A549 (cell line): ENCODE data around the gene SMPD1. TPM values are rescaled to one million over a fixed set of nuclear protein-coding genes. Genes with fewer than 3 reads are reported as not detected.

ENCODE experiments used
- ATAC-seq, 2 experiments: fragments of 200-7000 bp in 1 of 2; fragments of >200 bp in 1 of 2; cut with Nextera tagmentation in 1 of 2; cut with Tn5 transposase in 1 of 2; 3 replicates each; pipeline versions ENCODE4 v1.8.0 to v1.9.1; 2018 to 2020; ENCODE audit warnings: mild to moderate bottlenecking in 1 of 2, moderate library complexity in 1 of 2
- CTCF ChIA-PET: fragments of 300-600 bp; sonication (Branson Sonifier 250); formaldehyde crosslinking; extraction: SDS; loops from one replicate; lab custom pipeline; 2021; ENCODE audit warnings: antibody characterized with exemption, inconsistent platforms; lab: Yijun Ruan, JAX
- POLR2A ChIA-PET: fragments of 350-600 bp; formaldehyde crosslinking; extraction: SDS; loops from one replicate; lab custom pipeline; 2021; ENCODE audit warnings: antibody characterized with exemption, inconsistent platforms; lab: Yijun Ruan, JAX
- DNase-seq, 2 experiments: peaks; one replicate each; pipeline versions ENCODE4 v3.0.0 to v3.0.0-alpha.2; 2011 to 2016; ENCODE audit warnings: low read depth in 1 of 2, low spot score in 1 of 2
- FAIRE-seq: peaks from 2 replicates; lab custom pipeline; 2011; peaks lifted over from hg19 to GRCh38; lab: Jason Lieb, UNC
- H3K27ac ChIP-seq, 2 experiments: fragments of >200 bp; sonication (Bioruptor Twin); formaldehyde crosslinking; 3 replicates each; pipeline ENCODE4 v1.5.1; 2016 to 2017
- H3K4me1 ChIP-seq: fragments of >200 bp; sonication (Bioruptor Twin); formaldehyde crosslinking; 3 replicates; pipeline ENCODE4 v1.6.1; 2016
- H3K4me2 ChIP-seq: fragments of >200 bp; sonication (Bioruptor Twin); formaldehyde crosslinking; 3 replicates; pipeline ENCODE4 v1.6.1; 2016
- H3K4me3 ChIP-seq: fragments of >200 bp; sonication (Bioruptor Twin); formaldehyde crosslinking; 3 replicates; pipeline ENCODE4 v1.5.1; 2016
- H3K9me3 ChIP-seq: fragments of >200 bp; sonication (Bioruptor Twin); formaldehyde crosslinking; 3 replicates; pipeline ENCODE4 v1.6.1; 2016
- BHLHE40 ChIP-seq: IDR thresholded peaks from 2 replicates; pipeline ENCODE4 v1.6.1; 2012; ENCODE audit warnings: low read depth, low read length, inconsistent platforms
- CHD4 ChIP-seq: fragments of 200-600 bp; sonication (generic); IDR thresholded peaks from 2 replicates; pipeline ENCODE4 v1.6.1; 2016; ENCODE audit warnings: antibody characterized with exemption, mild to moderate bottlenecking, borderline replicate concordance
- EHMT2 ChIP-seq: fragments of 200-600 bp; sonication (generic); IDR thresholded peaks from 2 replicates; pipeline ENCODE4 v1.6.1; 2016; ENCODE audit warnings: antibody characterized with exemption, low read depth, mild to moderate bottlenecking, moderate library complexity
- FOSL2 ChIP-seq, 2 experiments: fragments of 450-650 bp in 1 of 2; fragments of >200 bp in 1 of 2; sonication (Bioruptor Twin) in 1 of 2; formaldehyde crosslinking; IDR thresholded peaks; 2 replicates each; pipeline versions ENCODE4 v1.5.0 to v1.6.1; 2016 to 2020; ENCODE audit warnings: mild to moderate bottlenecking in 1 of 2, moderate library complexity in 1 of 2
- FOXS1 ChIP-seq: fragments of 250-450 bp; sonication (Bioruptor Pico); IDR thresholded peaks from 2 replicates; pipeline ENCODE4 v1.5.0; 2020; ENCODE audit warnings: mild to moderate bottlenecking, moderate library complexity
- GATA3 ChIP-seq: IDR thresholded peaks from 2 replicates; pipeline ENCODE4 v1.6.1; 2012; ENCODE audit warnings: borderline replicate concordance
- HOXB13 ChIP-seq: fragments of 250-450 bp; sonication (Bioruptor Pico); IDR thresholded peaks from 2 replicates; pipeline ENCODE4 v1.5.0; 2020; ENCODE audit warnings: low read depth, mild to moderate bottlenecking, moderate library complexity
- HOXB5 ChIP-seq: fragments of 250-450 bp; sonication (Bioruptor Pico); IDR thresholded peaks from 2 replicates; pipeline ENCODE4 v1.5.0; 2020; ENCODE audit warnings: mild to moderate bottlenecking, moderate library complexity
- JUNB ChIP-seq: fragments of >200 bp; sonication (Bioruptor Twin); formaldehyde crosslinking; IDR thresholded peaks from 2 replicates; pipeline ENCODE4 v1.6.1; 2016
- KDM1A ChIP-seq: fragments of 200-600 bp; sonication (generic); IDR thresholded peaks from 2 replicates; pipeline ENCODE4 v1.6.1; 2016; ENCODE audit warnings: low read depth, mild to moderate bottlenecking
- KDM5A ChIP-seq: fragments of 200-600 bp; sonication (generic); IDR thresholded peaks from 2 replicates; pipeline ENCODE4 v1.6.1; 2016; ENCODE audit warnings: antibody characterized with exemption, mild to moderate bottlenecking
- MAFK ChIP-seq: fragments of 450-650 bp; IDR thresholded peaks from 2 replicates; pipeline ENCODE4 v1.6.1; 2014; ENCODE audit not compliant: partially characterized antibody
- MAZ ChIP-seq: fragments of 150-350 bp; IDR thresholded peaks from 2 replicates; pipeline ENCODE4 v1.6.1; 2014; ENCODE audit warnings: antibody characterized with exemption, low read depth, low read length, borderline replicate concordance
- NFE2L2 ChIP-seq: fragments of 150-350 bp; conservative IDR thresholded peaks from 2 replicates; pipeline ENCODE4 v1.6.1; 2014; ENCODE audit warnings: low read length
- NPAS2 ChIP-seq: fragments of 250-450 bp; sonication (Bioruptor Pico); IDR thresholded peaks from 2 replicates; pipeline ENCODE4 v1.8.0; 2022; ENCODE audit warnings: mild to moderate bottlenecking, moderate library complexity, borderline replicate concordance
- POLR2A ChIP-seq: IDR thresholded peaks from 2 replicates; pipeline ENCODE4 v1.6.1; 2012; ENCODE audit warnings: mild to moderate bottlenecking, low read length
- POLR2AphosphoS2 ChIP-seq: conservative IDR thresholded peaks from 2 replicates; pipeline ENCODE4 v1.6.1; 2012; ENCODE audit warnings: low read length, improper control_type of control experiment, inconsistent platforms
- RARB ChIP-seq: fragments of 250-450 bp; sonication (Bioruptor Pico); IDR thresholded peaks from 2 replicates; pipeline ENCODE4 v1.8.0; 2021; ENCODE audit warnings: mild to moderate bottlenecking, moderate library complexity
- RCOR1 ChIP-seq: fragments of 150-350 bp; IDR thresholded peaks from 2 replicates; pipeline ENCODE4 v1.6.1; 2014; ENCODE audit warnings: antibody characterized with exemption, low read length, low read depth
- RFX5 ChIP-seq: fragments of 450-650 bp; IDR thresholded peaks from 2 replicates; pipeline ENCODE4 v1.7.1; 2014; ENCODE audit warnings: antibody characterized with exemption, mild to moderate bottlenecking, moderate library complexity
- RNF2 ChIP-seq: fragments of 200-600 bp; sonication (generic); IDR thresholded peaks from 2 replicates; pipeline ENCODE4 v1.6.1; 2016; ENCODE audit warnings: low read depth, mild to moderate bottlenecking, antibody characterized with exemption, moderate library complexity, borderline replicate concordance
- SMC3 ChIP-seq: fragments of >200 bp; sonication (Bioruptor Twin); formaldehyde crosslinking; IDR thresholded peaks from 3 replicates; pipeline ENCODE4 v1.6.1; 2018; ENCODE audit warnings: inconsistent platforms
- SREBF2 ChIP-seq: fragments of 450-650 bp; IDR thresholded peaks from 2 replicates; pipeline ENCODE4 v1.6.1; 2014; ENCODE audit warnings: mild to moderate bottlenecking, moderate library complexity
- USF2 ChIP-seq: fragments of 450-650 bp; IDR thresholded peaks from 2 replicates; pipeline ENCODE4 v1.6.1; 2014; ENCODE audit warnings: antibody characterized with exemption
- ZSCAN20 ChIP-seq: fragments of 250-450 bp; sonication (Bioruptor Pico); IDR thresholded peaks from 2 replicates; pipeline ENCODE4 v1.8.0; 2022; ENCODE audit warnings: mild to moderate bottlenecking, moderate library complexity
- WGBS: methylation state at CpG from one replicate; pipeline ENCODE4 v1.1.6; 2017; ENCODE audit errors: missing lambda C conversion rate; 5-methylcytosine and 5-hydroxymethylcytosine counted together
- polyA plus RNA-seq, 4 experiments: library from polyadenylated mRNA; depleted of rRNA in 3 of 4; stranded (reverse); fragments of >200 nt; fragmentation: RNase III in 1 of 4; extraction: RNeasy Plus Mini Kit Qiagen cat#74134 plus additional on column Dnase treatment in 1 of 4; gene quantifications; 2 replicates in 3 of 4; 3 replicates in 1 of 4; pipeline ENCODE4 v1.2.3, GENCODE V29; 2011 to 2017
- TF ChIP-seq, protein P1 (sequence below): IDR thresholded peaks from 2 replicates; pipeline ENCODE4 v1.6.1; 2012
- TF ChIP-seq, protein P2 (sequence below): IDR thresholded peaks from 2 replicates; pipeline ENCODE4 v1.6.1; 2012
- TF ChIP-seq, protein P3 (sequence below): fragments of >200 bp; sonication (Bioruptor Twin); formaldehyde crosslinking; IDR thresholded peaks from 2 replicates; pipeline ENCODE4 v1.6.1; 2016
- TF ChIP-seq, protein P4 (sequence below): fragments of 150-350 bp; IDR thresholded peaks from 2 replicates; pipeline ENCODE4 v1.6.1; 2014; ENCODE audit warnings: low read depth, mild to moderate bottlenecking, low read length

Gene SMPD1
- polyA plus RNA-seq, 2 of the 4 experiments (the other 2 are of a cell fraction): 5.1 to 6.8 TPM

- Histone ChIP-seq H3K27ac (no peak overlapping the region), H3K4me1 (no peaks in the 10 kb centered on the region), H3K4me2 (no peak overlapping the region), H3K4me3 (no peak overlapping the region), H3K9me3 (no peaks in the 10 kb centered on the region)
- POLR2A ChIA-PET: interaction anchor here (1.1 kb wide), 1 partner anchor 8 kb away, joined by 7 read pairs; the partner anchor contains the start of gene APBB1
- ATAC-seq (no peak), FAIRE-seq (no peak), DNase-seq (no peak)
- TF ChIP-seq KDM5A: no peak
- TF ChIP-seq EHMT2: no peak
- TF ChIP-seq SREBF2: no peak
- TF ChIP-seq KDM1A: no peak
- TF ChIP-seq RFX5: no peak
- no peak for TF ChIP-seq RCOR1
- TF ChIP-seq USF2: no peak
- TF ChIP-seq, protein P1, sequence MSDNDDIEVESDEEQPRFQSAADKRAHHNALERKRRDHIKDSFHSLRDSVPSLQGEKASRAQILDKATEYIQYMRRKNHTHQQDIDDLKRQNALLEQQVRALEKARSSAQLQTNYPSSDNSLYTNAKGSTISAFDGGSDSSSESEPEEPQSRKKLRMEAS: no peak
- TF ChIP-seq RARB: no peak
- no peak for TF ChIP-seq NPAS2 (CRISPR knock-in tag)
- no peak for TF ChIP-seq JUNB
- no peak for TF ChIP-seq GATA3
- TF ChIP-seq FOXS1 (CRISPR knock-in tag): no peak
- no peak for TF ChIP-seq ZSCAN20
- CTCF ChIA-PET: interaction anchor here (1.9 to 2.6 kb wide), 4 partner anchors 8 to 33 kb away, joined by 4 to 12 read pairs (median 10); partner anchors contain the start of gene APBB1
- 95% methylated on average over 22 of the region's 23 CpGs for WGBS
Measured at GRCh38 chr11:6410695-6411430, 20.6 kb downstream of the SMPD1 start.

DNA sequence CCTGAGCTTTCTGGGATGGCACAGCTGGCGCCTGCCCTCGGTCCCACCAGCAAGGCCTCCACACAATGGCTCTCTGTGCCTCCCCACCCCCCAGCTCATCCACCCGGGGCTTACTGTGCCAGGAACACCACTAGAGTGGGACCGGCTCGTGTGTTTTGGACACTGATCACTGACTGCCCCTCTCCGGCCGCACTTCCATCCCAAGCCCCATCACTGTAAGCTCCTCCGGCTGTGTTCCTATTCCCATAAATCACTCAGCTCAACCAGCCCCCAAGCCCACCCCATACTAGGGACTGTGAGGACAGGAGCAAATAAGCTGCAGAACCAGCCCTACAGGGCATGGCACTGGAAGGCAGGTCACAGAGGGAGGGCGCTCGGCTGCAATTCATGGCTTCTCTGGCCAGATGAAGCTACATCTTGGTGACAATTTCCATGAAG lies 21.3 kb downstream of the SMPD1 start:
- H3K4me1 ChIP-seq: no peaks in the 10 kb centered on the region

DNA sequence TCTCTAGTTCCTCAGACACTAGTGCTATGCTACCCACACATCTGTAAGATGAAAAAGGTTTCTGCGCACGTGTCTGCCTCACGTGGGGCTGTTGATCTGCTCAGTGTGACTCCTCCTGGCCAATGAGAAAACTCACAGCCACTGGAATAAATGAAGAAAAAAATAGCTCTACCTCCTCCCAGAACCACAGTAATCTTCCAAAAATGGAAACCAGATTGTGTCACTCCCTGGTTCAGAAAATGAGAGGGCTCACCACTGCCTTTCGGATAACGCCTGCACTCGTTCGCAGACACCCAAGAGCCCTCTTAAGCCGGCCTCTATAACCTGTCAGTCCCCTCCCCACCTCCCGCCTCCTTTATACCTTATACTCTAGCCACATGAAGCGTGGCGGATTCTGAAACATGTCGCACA lies 23.5 kb downstream of the SMPD1 start:
- Histone ChIP-seq H3K4me2 (no peak overlapping the region), H3K27ac (no peak overlapping the region), H3K4me3 (no peak overlapping the region), H3K9me3 (no peaks in the 10 kb centered on the region), H3K4me1 (no peaks in the 10 kb centered on the region)
- WGBS: 89% methylated on average over 12 of the region's 12 CpGs
- CTCF ChIA-PET: interaction anchor here (0.5 to 1.2 kb wide), 3 partner anchors 35 to 275 kb away, joined by 3 to 5 read pairs (median 4); no protein-coding TSS in a partner anchor
- TF ChIP-seq HOXB5 (CRISPR knock-in tag) (no peak), ZSCAN20 (no peak), RNF2 (no peak), NFE2L2 (no peak), EHMT2 (no peak), HOXB13 (CRISPR knock-in tag) (no peak), CHD4 (no peak), POLR2AphosphoS2 (no peak), MAFK (no peak), POLR2A (no peak), MAZ (no peak), RARB (no peak)
- TF ChIP-seq, protein P2, sequence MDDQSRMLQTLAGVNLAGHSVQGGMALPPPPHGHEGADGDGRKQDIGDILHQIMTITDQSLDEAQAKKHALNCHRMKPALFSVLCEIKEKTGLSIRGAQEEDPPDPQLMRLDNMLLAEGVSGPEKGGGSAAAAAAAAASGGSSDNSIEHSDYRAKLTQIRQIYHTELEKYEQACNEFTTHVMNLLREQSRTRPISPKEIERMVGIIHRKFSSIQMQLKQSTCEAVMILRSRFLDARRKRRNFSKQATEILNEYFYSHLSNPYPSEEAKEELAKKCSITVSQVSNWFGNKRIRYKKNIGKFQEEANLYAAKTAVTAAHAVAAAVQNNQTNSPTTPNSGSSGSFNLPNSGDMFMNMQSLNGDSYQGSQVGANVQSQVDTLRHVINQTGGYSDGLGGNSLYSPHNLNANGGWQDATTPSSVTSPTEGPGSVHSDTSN: no peak
- TF ChIP-seq, protein P3, sequence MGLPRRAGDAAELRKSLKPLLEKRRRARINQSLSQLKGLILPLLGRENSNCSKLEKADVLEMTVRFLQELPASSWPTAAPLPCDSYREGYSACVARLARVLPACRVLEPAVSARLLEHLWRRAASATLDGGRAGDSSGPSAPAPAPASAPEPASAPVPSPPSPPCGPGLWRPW: no peak
- ATAC-seq: no peak
- DNase-seq: no peak
- no peak for FAIRE-seq
- POLR2A ChIA-PET: no interaction called here

More for the DNA sequence above, 21.3 kb downstream of the SMPD1 start:
- Histone ChIP-seq H3K9me3 (no peaks in the 10 kb centered on the region), H3K27ac (no peak overlapping the region), H3K4me3 (no peak overlapping the region), H3K4me2 (no peak overlapping the region)
- TF ChIP-seq SREBF2 (no peak), BHLHE40 (no peak), SMC3 (no peak), KDM1A (no peak), FOSL2 (IDR thresholded peaks at IDR 0.05) (no peak), FOSL2 (CRISPR knock-in tag; IDR thresholded peaks at IDR 0.05) (no peak)
- TF ChIP-seq, protein P4, sequence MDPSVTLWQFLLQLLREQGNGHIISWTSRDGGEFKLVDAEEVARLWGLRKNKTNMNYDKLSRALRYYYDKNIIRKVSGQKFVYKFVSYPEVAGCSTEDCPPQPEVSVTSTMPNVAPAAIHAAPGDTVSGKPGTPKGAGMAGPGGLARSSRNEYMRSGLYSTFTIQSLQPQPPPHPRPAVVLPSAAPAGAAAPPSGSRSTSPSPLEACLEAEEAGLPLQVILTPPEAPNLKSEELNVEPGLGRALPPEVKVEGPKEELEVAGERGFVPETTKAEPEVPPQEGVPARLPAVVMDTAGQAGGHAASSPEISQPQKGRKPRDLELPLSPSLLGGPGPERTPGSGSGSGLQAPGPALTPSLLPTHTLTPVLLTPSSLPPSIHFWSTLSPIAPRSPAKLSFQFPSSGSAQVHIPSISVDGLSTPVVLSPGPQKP: no peak
- FAIRE-seq (no peak), ATAC-seq (no peak), DNase-seq (no peak)
- POLR2A ChIA-PET: interaction anchor here (1.1 kb wide), 1 partner anchor 8 kb away, joined by 7 read pairs; the partner anchor contains the start of gene APBB1
- 90% methylated on average over 10 of the region's 10 CpGs for WGBS
- CTCF ChIA-PET: interaction anchor here (1.9 to 2.6 kb wide), 4 partner anchors 7 to 33 kb away, joined by 4 to 12 read pairs (median 10); partner anchors contain the start of gene APBB1
